ENCODE results near the gene RPN2. TPM values are rescaled to one million over a fixed set of nuclear protein-coding genes. Genes with fewer than 3 reads are reported as not detected.

The RPN2 gene
- total RNA-seq = 296 and 297 TPM in 2 replicates

DNA sequence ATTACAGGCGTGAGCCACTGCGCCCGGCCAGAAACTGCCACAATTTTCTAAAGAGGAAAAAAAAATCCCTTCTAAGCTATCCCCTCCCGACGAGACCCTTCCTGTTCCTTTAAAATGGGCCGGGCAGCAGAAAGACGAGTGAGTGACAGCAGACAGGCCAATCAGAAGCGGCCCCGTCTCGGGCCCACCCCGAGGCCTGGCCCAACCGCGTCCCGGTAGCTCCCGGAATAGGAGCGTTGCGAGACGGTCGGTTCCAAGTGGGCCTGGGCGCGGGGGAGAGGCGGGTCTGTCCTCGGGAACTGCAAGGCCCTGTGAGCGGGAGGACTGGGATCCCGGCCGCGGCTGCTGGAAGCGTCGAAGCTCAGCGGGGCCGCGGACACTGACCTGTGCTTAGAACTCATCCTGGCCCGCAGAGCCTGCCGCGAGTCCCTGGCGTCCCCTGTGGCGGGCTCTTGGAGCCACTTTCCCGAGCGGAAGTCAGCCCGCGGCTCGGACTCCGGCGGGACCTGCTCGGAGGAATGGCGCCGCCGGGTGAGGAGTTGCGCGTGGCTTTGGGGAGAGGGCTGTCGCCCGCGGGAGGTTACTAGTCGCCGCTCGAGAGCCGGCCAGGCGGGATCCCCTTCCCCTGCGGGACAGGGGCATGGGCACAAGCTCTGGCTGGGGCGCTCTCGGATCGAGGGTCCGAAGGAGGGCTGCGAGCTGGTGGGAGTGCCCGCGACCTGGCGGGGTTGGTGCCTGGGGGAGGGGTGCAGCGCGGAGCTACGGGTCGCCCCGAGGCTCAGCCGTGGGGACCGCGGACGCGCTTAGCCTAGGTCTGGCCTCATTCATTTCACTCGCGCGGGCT, at the start of gene RPN2, which contains the start of gene MROH8:
Gene RPN2, plus strand, starts transcription at position 492 of the 844 bp plus-strand sequence. Its CDS starts 27 bp downstream, at position 519.
Gene MROH8, minus strand, starts transcription at position 710 of the 844 bp plus-strand sequence.

DNA sequence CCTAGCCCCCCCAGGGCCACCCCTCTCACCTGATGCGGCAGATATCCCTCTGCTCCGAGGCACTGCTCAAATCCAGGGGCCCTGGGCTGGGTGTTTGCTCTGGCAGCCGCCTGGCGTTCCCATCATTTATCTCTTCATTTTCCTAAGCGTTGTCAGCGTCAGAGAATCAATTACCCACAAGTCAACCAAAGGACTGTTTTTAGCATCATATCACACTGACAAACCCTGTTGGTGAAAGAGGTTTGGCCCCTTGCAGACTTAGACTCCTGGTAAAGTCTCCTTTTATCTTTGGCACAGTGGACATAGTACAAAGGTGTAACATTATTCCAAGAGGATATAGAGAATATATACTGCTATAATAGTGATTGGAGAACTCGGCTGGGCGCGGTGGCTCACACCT, 82.6 kb downstream of the RPN2 start, which contains the start of gene GHRH:
Gene GHRH, minus strand, starts transcription at position 101 of the 400 bp plus-strand sequence. CDS start 4,925 bp downstream, outside the sequence.

Other genes starting within 250 kb of the RPN2 start
- gene SAMHD1, start 227.6 kb upstream of the RPN2 start, total RNA-seq = 21.9 and 26.0 TPM in 2 replicates
- 8.6 and 12.4 TPM in 2 replicates for gene RBL1, start 83.3 kb upstream of the RPN2 start, total RNA-seq
- gene MROH8, start 218 bp downstream of the RPN2 start, total RNA-seq = 1.6 and 2.0 TPM in 2 replicates
- not detected in 2 replicates for gene GHRH, start 82.5 kb downstream of the RPN2 start, total RNA-seq
- gene MANBAL, start 110.3 kb downstream of the RPN2 start, total RNA-seq = 16.8 and 19.6 TPM in 2 replicates
- 11.6 and 17.2 TPM in 2 replicates for gene SRC, start 166.8 kb downstream of the RPN2 start, total RNA-seq